ENCODE measurements around the gene PGAP1. TPM values are rescaled to one million over a fixed set of nuclear protein-coding genes. Genes with fewer than 3 reads are reported as not detected.

PGAP1 gene
- total and polyA plus RNA-seq, 2 of the 8 experiments (the other 6 are each of a cell fraction or from before 2014, with no cell fraction given), result 8.3 to 24.1 TPM

- TF ChIP-seq JUND (IDR thresholded peaks at IDR 0.05; ENCODE audit: low read length) (no peak), CREB1 (IDR thresholded peaks at IDR 0.05) (0 out of 2 replicates have a peak, but pooled peaks have one; percentile 19), TAF7 (optimal IDR thresholded peaks at IDR 0.05; ENCODE audit: borderline replicate concordance, low read depth, low read length) (peak; percentile 61), EGR1 (IDR thresholded peaks at IDR 0.05; ENCODE audit: borderline replicate concordance, low read depth, low read length) (no peak), MAX (IDR thresholded peaks at IDR 0.05) (peak; percentile 30; the same call in 1 of the 2 replicates), SUZ12 (IDR thresholded peaks at IDR 0.05; ENCODE audit: low read length) (0 out of 2 replicates have a peak, but pooled peaks have one; percentile 26)
These were observed at the start of gene PGAP1 (continued) for GRCh38 chr2:196926562-196927375.

Measured in H1 (cell line).